GM19043 (cell line): ENCODE data around the gene SIGLEC5.
"Not testable (repeated sequence)": the region's sequence is repeated elsewhere in the genome, so short reads cannot be mapped to it uniquely, and the experiment has no call there.

Experiments
- ATAC-seq: cut with Tn5 transposase; IDR thresholded peaks from one replicate; pipeline ENCODE4 v1.9.1; 2021; ENCODE audit warnings: low read depth; ENCODE audit not compliant: unreplicated experiment

SIGLEC5 gene

GRCh38 chr19:51630315-51630714 lies at the start of gene SIGLEC5:
TSS of gene SIGLEC5 (minus strand) at chr19:51630401. CDS start at chr19:51630335, 66 bp downstream.
- not testable (repeated sequence) for ATAC-seq

DNA sequence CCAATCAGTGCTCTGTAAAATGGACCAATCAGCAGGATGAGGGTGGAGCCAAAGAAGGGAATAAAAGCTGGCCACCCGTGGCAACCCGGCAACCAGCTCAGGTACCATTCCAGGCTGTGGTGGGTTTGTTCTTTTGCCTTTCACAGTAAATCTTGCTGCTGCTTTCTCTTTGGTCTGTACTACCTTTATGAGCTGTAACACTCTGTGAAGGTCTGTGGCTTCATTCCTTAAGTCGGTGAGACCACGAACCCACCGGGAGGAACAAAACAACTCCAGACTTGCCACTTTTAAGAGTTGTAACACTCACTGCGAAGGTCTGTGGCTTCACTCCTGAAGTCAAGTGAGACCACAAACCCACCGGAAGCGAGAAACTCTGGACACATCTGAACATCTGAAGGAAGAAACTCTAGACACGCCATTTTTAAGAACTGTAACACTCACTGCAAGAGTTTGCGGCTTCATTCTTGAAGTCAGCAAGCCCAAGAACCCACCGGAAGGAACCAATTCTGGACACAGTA lies 46.4 kb upstream of the SIGLEC5 start:
- ATAC-seq = no peak

DNA sequence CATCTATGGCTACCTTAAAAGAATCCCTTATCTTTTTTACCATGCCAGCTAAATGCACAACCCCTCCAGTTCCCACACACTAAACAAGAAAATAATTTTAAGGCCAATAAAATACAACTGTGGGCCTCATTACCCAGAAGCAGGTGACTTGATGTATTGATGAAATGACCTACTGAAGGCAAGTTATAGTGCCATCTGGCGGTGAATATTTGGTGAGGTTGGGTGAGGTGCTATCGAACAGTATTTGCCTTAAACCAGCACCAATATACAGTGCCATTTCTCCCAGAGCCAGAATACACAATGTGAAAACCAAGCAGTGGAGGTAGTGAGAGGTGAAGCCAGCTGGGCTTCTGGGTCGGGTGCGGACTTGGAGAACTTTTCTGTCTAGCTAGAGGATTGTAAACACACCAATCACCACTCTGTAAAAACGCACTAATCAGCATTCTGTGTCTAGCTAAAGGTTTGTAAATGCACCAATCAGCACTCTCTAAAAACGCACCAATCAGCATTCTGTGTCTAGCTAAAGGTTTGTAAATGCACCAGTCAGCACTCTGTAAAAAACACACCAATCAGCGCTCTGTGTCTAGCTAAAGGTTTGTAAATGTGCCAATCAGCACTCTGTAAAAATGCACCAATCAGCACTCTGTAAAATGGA lies 45.8 kb upstream of the SIGLEC5 start:
- ATAC-seq = not testable (repeated sequence)

DNA sequence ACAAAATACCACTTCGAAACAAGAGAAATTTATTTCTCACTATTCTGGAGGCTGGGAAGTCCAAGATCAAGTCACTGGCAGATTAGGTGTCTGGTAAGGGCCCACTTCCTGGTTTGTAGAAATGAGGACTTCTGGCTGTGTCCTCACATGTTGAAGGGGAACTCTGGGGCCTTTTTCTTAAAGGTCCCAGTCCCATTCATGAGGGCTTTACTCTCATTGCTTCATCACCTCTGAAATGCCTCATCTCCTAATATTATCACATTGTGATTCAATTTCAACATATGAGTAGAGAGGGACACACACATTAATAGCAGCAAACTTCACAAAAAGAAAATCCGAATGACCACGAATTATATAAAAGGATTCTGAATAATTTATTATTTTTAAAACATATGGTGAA lies 38.0 kb upstream of the SIGLEC5 start:
- no peak for ATAC-seq

DNA sequence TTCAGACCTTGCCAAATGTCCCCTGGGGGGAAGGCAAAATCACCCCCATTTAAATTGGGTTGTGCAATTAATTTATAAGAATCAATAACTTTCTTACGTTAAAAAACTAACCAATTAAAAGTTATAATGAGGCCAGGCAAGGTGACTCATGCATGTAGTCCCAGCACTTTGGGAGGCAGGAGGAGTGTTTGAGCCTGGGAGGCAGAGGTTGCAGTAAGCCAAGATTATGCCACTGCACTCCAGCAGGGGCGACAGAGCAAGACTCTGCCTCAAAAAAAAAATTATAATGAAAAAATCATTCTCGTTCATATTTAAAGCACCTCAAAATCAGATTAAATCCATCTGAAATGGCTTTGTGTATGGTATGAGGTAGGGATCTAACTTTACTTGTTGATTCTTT lies 34.8 kb upstream of the SIGLEC5 start:
- ATAC-seq = no peak

GRCh38 chr19:51664131-51664530 lies 33.9 kb upstream of the SIGLEC5 start:
- ATAC-seq = no peak

DNA sequence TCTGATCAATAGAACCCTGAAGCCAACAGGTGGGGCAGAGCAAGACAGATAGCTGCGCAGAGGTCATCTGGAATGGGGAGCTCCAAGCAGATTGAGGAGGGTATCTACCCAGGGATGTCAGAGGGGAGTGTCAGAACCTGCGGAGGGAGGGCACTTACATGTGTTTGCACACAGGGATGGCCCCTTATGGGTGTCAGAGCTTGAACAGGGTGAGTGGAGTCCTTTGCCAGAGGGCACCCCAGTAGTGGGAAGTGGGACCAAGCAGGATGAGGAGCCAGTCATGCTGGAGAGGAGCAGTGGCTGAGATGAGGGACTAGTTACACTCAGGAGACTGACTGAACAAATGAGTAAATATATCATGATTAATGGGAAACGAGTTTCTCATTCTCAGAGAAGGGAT lies 33.4 kb upstream of the SIGLEC5 start:
- ATAC-seq = no peak

DNA sequence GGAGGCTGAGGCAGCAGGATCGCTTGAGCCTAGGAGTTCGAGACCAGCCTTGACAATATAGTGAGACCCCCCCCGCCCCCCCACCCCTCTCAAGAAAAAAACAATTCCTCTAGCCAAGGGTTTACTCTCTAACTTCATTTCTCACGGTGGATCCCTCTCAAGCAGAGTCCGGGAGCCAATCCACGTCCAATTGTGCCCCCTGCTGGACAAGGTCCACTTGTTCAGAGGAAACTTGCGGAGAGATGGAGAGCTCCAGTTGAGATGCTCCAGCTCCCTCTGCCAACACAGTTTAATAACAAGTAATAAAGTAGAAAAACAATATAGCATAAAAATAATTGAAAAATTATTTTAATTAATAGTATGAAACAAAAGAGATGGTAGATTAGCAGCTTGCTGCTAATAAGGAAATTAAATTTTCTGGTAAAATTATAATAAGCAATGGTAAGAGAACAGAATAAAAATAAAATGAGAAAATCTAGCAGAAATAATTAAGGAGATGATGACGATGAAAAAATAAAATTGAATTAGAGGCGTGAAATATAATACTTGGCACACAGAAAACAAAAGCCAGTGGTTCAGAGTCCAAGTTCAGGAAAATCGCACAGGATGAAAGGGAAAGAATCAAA lies 30.9 kb upstream of the SIGLEC5 start:
- ATAC-seq = no peak

DNA sequence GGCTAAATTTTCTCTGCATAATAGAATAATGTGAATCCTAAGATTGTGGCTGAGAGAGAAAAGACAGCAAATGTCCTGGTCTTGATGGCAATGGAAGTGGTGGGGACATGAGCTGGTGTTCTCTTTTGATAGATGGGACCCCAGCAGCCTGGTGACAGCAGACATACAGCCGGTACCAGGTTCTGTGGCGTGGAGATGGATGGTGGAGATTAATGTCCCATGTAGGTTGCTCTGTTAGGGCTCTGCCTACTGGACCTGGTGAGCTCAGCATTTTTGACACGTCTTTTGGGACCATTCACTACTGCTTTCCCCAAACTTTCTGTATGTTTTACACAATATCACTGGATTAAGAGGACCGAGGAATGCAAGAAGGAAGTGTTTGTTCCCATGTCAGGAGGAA lies 24.6 kb upstream of the SIGLEC5 start:
- ATAC-seq = no peak

GRCh38 chr19:51653162-51653561 lies 23.0 kb upstream of the SIGLEC5 start:
- ATAC-seq = no peak

- no peak for ATAC-seq
Observed at GRCh38 chr19:51652266-51652665, 22.1 kb upstream of the SIGLEC5 start.

GRCh38 chr19:51651216-51651846 lies 21.1 kb upstream of the SIGLEC5 start:
- ATAC-seq = no peak

DNA sequence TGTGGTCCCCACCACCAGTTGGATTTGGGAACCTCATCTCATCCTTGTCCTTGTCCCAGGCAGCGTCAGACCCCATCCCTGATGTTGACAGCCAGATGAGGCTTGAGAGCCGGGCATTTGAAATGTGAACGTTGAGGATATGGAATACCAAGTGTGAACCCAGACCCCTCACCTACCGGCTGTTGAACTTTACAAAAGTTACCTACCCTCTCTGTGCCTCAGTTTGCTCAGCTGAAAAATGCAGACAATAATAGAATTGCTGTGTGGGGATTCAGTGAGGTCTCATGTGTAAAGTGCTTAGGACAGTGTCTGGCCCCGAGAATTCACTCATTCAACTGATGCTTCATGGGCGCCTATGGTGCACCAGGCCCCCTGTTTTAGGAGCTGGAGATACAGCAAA lies 17.1 kb upstream of the SIGLEC5 start:
- no peak for ATAC-seq

- ATAC-seq = not testable (repeated sequence)
Observed at GRCh38 chr19:51646730-51647129, 16.5 kb upstream of the SIGLEC5 start, which contains the start of gene SIGLEC14. TSS of gene SIGLEC14 (minus strand) at chr19:51646825. CDS start at chr19:51646759, 66 bp downstream.

GRCh38 chr19:51644636-51645271 lies 14.6 kb upstream of the SIGLEC5 start:
- no peak for ATAC-seq

DNA sequence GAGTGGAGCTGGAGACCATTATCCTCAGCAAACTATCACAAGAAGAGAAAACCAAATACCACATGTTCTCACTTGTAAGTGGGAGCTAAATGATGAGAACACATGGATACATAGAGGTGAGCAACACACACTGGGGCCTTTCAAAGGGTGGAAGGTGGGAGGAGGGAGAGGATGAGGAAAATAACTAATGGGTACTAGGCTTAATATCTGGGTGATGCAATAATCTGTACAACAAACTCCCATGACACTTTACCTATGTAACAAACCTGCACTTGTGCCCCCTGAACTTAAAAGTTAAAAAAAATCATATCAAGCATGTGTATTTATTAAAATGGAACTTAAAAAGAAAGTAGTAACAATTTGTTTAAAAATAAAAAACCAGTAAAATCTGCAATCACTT lies 11.4 kb upstream of the SIGLEC5 start:
- ATAC-seq = no peak

DNA sequence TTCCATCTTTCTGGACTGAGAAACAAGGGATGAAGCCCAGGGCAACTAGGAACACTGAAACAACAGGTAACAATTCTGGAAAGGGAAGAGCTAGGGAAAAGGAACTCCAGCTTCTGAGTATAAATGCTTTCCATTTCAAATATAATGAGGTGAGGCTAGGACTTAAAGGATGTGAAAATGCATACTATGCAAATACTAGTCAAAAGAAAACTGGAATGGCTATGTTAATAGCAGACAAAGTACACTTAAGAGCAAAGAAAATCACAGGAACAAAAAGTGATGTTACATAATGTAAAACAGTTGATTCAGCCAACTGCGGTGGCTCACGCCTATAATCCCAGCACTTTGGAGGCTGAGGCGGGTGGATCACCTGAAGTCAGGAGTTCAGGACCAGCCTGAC lies 10.2 kb upstream of the SIGLEC5 start:
- ATAC-seq = no peak

DNA sequence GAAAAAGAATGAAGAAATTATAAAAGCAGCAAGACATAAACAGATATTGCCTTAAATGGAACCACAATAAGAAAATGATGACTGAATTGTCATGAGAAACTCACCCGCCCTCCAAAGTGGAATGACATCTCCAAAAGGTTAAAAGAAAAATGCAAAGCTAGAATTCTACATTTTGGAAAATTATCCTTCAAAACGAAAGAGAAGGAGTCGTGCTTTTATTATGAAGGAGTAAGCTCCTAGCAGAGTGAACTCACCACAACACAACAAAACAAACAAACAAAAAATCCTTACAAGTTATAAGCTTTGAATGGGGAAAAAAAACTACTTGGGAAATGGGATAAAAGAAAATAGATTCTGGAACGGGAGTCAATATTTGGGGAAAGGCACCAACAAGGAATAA lies 9.7 kb upstream of the SIGLEC5 start:
- ATAC-seq = no peak

DNA sequence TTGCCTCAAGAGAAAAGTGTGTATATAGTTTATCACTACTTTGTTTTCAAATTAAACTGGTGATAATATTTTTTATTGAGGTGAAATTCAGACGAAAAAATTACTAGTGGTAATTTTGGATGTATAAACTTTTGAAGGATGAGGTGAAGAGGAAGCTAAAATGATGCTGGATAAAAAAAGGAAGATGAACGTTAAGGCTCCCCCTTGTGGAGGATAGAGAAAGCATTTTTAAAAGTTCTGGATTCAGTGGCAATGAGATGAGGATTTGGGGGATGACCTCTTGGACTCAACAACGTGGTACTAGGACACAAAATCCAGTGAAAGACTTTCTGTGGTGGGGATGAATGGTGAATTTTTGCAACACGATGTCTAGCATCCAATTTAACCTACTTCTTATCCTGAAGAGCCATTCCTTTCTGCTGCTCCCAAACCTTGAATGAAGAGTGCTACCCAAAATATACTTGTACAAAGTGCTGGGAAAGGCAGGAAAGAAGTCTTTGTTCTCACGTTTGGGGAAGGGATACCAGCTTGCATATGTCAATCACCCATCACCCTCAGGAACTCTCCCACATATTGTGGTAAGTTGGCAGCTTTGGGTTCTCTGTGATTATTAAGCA lies 7.3 kb upstream of the SIGLEC5 start:
- ATAC-seq = no peak

DNA sequence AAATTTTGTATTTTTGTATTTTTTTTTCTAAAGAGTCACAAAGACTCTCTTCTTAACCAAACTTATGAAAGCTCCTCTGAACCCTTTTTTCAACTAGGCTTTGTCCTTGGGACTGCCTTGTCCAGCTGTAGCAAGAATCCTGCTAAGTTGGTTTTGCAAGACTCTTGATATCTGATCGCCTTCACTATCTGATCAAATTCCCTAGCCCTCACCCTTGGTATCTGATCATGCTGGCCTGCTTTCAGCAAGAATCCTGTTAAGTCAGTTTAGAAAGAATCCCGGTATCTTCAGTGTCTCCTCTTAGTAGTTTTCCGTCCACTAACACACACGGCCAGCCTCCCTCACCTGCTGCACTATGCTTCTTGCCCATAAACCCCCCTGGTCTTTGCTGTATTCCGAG lies 1.9 kb upstream of the SIGLEC5 start:
- no peak for ATAC-seq
